ENCODE measurements around the gene ARHGEF17.
"Not testable (repeated sequence)": the region's sequence is repeated elsewhere in the genome, so short reads cannot be mapped to it uniquely, and the experiment has no call there.

ARHGEF17 gene

DNA sequence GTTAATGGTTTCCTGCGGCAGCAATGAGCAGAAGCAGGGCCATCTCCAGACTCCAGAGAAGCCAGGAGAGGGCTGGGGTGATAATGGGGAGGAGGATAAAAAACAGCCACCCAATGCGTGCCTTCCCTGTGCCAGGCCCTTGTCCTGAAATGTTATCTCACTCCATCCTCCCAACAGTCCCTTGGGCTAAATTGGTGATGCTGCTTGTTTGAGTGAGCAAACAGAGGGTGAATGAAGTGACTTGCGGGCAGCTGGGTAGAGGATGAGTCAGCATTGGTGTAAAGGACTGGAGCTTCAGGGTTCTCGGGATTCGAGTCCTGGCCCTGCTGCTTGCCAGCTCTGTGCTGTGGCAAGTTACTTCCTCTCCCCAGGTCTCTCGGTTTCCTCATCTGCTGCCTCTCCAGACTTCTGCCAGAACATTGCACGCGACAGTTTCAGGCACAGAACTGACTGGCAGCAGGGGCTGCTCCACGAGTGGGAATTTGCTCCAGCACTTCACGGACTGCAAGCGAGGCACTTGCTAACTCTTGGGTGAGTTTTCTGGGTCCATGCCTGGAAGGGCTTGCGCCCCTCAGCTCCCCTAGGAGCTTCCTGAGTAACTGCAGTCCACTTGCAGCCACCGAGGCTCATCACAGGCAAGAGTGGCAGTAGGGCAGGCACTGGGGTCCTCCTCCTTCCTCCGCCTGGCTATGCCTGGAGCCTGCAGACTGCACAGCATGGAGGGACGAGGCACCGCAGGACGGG lies 36.0 kb upstream of the ARHGEF17 start, which contains the start of gene P2RY6:
P2RY6 (plus strand) TSS at position 403 of the 744 bp plus-strand sequence. CDS start 24,181 bp downstream, outside the sequence.
- no peak for DNase-seq (ENCODE audit: low read depth)

GRCh38 chr11:73272680-73273038 lies 35.4 kb upstream of the ARHGEF17 start:
- no peak for DNase-seq (ENCODE audit: low read depth)

DNA sequence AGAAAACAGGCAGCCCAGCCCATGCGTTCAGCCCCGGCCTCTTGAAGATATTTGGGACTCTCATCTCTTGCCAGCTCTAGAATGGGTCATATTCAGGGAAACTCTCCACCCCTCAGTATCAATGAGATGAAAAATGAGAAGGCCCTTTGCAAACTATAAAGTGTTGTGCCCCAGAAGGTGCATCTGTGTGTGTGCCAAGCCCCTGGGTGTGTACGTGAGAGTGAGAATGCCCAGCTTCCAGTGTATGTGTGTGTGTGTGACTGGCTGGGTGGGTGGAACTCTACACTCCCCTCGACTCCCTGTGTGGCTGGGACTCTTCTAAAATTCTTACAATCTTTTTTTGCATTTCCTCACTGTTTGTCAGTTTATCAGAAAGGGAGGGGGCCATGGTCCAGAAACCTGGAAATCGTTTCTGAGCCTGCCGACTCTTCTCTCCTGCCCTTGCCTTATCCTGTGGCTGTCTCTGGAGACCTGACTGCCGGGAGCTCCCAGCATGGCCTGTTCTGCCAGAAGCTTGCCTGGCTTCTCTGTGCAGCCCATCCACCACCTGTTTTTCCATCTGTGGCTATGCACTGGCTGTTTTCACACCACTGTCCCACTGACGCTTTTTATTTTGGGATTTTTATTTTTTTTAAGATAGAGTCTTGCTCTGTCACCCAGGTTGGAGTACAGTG lies 34.7 kb upstream of the ARHGEF17 start:
- no peak for DNase-seq (ENCODE audit: low read depth)

DNA sequence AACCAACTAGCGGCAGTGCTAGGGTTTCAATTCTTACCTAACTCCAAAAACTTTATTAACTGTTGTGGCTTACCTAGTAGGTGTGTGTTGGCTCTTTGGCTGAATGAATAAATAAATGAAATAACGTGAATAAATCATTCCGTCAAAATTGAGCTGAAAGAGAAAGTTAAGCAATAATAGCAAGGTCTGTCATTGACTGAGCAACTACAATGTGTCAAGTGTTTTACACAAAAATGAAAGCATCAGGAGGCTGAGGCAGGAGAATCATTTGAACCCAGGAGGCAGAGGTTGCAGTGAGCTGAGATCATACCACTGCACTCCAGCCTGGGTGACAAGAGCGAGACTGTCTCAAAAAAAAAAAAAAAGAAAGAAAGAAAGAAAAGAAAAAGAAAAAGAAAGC lies 33.9 kb upstream of the ARHGEF17 start:
- DNase-seq (ENCODE audit: low read depth): not testable (repeated sequence)

DNA sequence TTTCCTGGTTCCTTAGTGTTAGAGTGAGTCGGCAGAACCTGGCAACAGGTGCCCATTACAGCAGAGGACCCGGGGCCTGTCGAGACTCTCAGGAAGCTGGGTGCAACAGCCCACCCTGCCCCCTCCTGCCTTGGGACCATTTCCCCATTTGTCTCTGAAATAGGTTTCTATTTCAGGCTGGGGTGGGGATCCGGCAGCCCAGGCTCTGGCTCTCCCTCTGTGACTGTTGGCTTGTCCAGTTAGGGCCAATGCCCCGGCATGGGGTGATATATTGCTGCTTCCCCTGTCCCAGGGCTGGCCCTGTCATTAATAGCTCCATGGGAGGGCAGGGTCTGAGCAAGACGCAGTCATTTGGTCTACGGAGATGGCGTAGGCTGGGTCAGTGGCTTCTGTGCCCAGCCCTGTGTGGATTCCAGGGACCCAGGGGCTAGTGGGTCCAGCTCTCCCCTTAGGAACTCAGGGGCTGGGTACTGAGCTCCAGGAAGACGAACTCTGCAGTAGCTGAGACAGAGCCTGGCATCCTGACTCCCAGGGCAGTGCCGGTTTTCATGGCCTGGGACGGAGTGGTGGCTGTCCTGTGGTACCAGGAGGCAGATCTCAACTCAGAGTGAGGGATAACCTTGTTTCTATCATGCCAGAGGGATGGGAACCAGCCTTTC lies 33.2 kb upstream of the ARHGEF17 start:
- no peak for DNase-seq (ENCODE audit: low read depth)

DNA sequence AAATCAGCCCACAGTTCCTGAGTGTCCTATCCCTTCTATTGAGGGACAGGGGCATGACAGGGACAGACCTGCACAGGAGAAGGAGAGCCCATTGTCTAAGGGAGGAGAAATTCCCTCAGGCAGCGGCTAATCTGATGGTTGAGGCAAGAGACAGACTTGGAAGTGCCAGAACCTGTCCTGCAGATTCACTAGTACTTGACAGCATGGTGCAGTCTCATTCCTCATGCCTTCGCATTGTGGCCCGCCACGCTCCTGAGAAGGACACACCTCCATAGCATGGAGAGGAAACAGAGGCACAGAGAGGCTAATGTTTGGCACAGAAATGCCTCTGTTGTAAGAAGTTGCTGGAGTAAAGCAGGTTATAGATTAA lies 32.7 kb upstream of the ARHGEF17 start:
- DNase-seq (ENCODE audit: low read depth): no peak

GRCh38 chr11:73277467-73277866 lies 30.6 kb upstream of the ARHGEF17 start:
- DNase-seq (ENCODE audit: low read depth): no peak

DNA sequence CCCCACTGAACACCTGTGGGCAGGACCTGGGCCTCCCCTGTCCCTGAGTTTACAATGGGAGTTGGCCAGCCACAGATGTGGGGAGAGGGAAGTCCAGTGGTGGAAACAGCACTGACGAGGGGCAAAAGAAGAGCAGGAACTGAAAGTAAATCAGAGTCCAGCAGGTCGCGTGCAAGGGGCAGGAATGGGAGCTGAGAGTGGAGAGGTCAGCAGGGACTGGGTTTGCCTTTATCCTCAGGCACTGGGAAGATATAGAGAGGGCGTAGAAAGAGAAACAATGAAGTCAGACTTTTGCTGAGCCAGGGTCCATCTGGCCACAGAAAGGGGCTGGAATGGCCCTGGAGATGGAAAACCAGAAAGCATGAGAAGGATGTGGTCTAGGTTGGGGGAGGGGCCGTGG lies 27.4 kb upstream of the ARHGEF17 start:
- DNase-seq (ENCODE audit: low read depth): no peak

DNA sequence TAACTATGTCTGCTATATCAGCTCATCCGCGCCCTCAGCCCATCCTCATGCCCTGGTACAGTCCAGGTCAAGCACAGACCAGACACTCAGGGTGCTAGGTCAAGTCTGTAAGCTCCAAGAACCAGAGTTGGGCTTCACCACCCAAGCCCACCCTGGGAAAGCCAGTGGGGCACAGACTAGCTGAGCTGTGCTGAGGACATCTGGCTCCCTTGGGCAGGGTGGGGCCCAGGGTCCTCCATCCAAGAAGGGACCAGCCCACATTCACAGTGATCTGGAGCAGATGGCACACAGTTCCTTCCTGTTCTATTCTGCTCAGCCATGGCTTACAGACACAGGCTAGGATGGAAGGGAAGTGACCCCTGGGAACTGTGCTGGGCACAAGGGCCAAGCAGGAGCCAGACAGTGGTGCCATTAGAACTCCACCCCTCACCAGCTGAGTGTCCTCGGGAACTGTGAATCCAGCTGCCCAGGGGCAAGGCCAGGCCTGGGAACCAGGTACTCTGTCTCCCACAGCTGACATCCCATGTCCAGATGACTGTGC lies 26.8 kb upstream of the ARHGEF17 start:
- no peak for DNase-seq (ENCODE audit: low read depth)

- DNase-seq (ENCODE audit: low read depth): no peak
Observed at GRCh38 chr11:73281796-73282660, 26.0 kb upstream of the ARHGEF17 start.

DNA sequence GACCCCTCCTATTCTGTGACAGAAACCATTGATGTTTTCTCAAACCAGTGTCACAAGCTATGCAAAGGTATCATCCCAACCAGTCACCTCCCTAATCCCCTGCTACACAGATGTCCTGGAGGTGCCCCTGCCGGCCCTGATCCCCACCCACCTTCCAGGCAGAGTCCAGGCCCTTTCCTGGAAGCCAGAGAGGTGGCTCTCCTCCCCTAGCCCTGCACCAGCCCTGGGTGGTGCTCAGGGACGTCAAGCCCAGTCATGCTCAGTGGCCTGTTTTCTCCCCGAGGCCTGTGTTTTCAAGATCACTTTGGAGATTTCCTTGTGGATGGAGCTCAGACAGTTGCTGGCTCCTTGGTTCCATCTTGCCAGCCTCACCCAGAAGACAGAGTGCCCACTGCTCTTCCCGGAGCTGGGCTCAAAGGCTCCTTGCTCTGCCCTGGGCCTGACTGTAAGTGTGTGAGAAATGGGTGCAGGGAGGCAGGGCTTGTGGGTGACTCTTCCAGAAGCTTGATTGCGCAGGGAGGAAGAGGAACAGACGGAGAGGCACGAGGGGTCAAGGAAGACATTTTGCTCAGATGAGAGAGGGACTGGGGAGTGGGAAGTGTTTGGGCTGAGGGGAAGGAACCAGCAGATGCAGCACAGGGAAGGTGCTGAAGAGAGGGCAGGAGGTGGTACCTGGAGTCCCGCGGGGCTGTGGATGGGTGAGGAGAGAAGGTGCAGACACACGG lies 24.6 kb upstream of the ARHGEF17 start:
- no peak for DNase-seq (ENCODE audit: low read depth)

DNA sequence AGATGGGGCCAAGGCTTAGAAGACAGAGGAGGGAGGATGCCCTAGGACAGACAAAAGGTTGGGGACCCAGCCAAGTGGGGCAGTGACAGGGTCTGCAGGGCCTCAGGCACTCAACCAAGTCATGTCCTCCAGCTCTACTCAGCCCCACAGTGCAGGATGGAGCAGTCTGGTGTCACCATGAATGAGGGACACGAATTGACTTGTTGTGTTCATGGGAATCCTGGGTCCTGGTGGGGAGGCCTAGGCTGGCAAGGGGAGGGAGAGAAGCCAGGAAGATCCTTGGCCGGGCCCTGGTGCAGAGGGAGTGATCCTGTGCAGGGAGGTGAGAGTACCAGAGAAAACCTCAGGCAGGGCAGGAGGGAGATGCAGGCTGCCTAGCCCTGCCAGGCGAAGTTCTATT lies 24.0 kb upstream of the ARHGEF17 start:
- DNase-seq (ENCODE audit: low read depth): no peak

- no peak for DNase-seq (ENCODE audit: low read depth)
Observed at GRCh38 chr11:73285721-73286120, 22.4 kb upstream of the ARHGEF17 start.

DNA sequence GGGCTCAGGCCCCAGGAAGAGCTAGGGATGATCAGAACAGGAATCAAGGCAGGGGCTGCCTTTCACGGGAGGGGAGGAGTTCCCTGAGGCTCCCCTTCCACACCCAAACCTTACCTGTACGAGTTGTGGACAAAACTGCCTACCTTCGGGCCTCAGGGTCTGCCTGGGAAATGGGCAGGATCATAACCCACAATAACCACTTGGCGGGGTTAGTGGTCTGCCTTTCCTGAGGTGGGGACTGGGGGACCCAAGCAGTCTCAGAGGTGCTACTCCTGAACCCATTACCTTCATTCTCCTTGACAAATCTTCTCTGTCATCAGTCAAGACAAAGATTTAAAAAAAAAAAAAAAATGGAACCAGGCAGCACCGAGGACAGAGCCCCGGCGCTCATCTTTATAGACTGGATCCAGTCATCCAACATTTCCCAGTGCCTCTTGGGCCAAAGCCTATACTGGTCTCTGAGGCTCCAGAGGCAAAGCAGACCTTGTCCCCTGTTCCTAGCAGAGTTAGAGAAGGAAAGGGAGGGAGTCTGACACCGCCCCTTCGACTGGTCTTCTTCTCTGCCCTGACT lies 21.8 kb upstream of the ARHGEF17 start:
- no peak for DNase-seq (ENCODE audit: low read depth)

DNA sequence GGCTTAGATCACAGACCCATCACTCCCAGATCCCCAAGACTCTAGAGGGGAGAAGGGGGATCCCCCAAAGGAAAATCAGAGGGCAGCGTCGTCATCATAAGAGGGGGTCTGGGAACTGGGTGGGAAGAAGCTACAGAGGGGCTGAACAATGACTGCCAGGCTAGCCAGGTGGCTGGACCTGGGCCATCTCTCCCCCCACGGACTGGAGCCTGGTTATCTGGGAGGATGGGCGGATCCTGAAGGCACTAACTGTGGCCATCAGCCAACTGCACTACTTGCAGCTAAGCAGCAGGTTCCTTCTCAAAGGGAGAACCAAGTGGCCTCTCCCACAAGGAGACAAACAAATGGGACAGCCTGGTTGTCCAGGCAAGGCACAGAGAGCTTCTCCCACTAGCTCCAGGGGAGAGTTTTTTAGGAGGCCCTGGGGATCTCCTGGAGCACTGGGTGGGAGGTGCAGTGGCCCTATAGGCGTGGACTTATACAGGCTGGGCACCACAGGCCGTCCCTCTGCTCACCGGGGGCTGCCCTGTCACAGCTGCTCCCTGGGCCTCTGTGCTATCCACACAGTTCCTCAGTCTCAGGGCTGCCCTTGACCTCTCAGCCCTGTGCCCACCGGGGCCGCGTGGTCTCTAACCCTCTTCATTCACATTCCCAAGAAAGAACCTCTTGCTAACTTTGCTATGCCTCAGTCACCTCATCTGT lies 20.5 kb upstream of the ARHGEF17 start:
- DNase-seq (ENCODE audit: low read depth): no peak

DNA sequence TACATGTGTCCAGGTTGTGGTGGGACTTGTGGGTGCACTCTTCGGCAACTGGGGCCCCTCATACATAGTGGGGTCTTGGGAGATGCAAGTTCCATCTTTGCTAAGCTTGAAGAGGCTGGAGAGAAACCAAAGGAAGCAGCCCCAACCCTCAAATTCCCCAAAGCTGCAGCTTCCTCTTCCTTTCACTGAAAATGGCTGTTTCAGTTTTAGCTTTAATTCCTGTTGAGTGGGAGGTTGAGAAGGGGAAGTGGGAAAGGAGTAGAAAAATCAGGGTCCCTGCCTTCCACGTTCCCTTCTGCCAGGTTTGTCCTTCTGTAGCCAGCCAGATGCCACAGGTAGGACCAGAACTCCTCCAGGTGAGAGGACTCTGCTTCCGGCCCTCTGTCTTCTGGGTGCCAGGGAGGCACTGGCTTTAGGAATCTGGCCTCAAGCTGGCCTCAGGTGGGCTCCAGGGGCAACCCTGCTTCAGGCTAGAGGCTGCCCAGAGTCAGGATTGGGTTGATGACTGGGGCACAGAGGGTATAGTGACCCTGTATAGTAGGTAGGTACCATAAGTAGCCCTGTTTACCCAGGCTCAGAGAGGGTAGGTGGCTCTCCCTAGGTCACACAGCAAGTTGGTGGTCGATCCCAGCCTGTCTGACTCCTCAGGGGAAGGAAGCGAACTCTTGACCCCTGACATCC lies 19.7 kb upstream of the ARHGEF17 start:
- DNase-seq (ENCODE audit: low read depth): no peak

DNA sequence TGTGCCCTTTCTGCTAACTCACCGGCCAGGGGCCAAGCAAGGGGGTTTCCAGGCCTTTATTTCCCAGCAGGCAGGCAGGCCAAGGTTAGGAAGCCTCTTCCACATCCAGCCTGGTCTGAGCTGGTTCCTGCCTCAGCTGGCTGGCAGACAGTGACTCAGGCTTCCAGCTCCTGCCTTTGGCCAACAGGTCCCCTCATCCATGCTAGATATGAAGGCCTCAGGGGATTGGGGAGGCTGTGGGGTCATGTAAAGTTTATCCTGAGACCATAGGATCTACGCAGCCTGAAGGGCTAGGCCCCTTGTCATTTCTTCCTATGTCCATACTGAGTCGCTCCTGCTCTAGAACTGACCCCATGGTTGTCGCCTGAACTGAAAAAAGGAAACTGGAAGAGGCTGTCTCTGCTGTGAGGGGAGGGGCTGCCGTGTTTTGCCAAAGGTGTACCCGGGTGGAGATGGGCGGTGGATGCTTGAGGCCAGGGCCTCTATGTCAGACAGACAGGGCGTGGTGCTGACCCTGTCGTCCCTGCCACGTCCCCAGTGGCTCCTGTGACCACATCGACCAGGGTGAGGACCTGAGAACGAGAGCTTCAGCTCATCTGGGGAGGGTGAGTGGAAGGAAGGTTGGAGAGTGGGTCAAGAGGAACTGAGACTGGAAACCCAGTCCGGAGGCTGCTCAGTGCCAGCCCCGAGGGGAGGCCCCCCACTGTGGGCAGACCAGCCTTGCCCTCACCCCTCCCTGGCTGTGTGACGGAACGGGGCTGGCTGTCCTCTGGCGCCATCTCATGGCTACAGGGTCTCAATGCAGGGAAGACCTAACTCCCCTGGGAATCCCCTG lies 19.0 kb upstream of the ARHGEF17 start:
- DNase-seq (ENCODE audit: low read depth): peak; percentile 28

GRCh38 chr11:73290536-73290935 lies 17.5 kb upstream of the ARHGEF17 start:
- no peak for DNase-seq (ENCODE audit: low read depth)

GRCh38 chr11:73291196-73291595 lies 16.9 kb upstream of the ARHGEF17 start:
- DNase-seq (ENCODE audit: low read depth): no peak

Measured in activated T-cell treated with anti-CD3 and anti-CD28 coated beads for 1 hour (primary cell).